ENCODE results near the gene CYP2R1. TPM values are rescaled to one million over a fixed set of nuclear protein-coding genes. Genes with fewer than 3 reads are reported as not detected.

The CYP2R1 gene
- total RNA-seq, 1 experiment from 2014 or later, result 33.0 TPM

DNA sequence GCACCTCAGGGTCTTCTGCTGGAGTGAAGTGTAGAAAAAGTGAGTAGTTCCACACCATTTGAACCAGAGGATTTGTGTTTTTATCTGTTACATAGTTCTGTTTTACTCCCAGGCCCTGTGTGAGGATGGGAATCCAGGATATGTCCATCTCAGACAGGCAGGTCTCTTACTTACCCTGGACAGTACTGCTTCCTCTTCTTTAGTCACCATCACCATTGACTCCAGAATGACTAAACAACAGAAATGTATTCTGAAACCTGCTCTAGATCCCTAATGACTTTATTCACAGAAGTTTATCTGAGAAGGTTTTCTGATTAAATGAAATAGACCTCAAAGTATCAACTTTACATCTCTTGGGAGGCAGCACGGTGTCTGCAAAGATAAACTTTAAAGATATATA, 33.6 kb downstream of the CYP2R1 start:
- POLR2A ChIA-PET, result no interaction called here
- no peaks in the 10 kb centered on the region for H3K27me3 Mint-ChIP-seq (ENCODE audit: insufficient read depth, unreplicated experiment)

DNA sequence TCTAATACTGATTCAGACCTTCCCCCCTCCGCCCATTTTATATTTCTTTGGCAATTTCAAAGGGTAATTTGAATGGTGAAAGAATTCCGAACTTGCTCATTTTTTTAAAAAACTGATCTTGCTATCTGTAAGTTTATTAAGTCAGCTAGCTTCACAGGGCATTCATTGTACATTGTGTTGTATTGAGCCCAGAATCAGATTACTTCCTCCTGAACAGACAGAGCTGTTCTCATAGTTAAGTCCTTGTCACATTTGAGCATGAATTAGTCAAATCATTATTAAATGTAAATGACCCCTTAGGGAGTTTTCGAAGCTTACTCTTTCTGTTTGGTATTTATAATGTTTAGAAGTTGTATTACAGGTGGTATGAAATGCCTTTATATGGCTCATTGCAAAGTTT, 34.4 kb downstream of the CYP2R1 start:
- Mint-ChIP-seq H3K27me3 (ENCODE audit: insufficient read depth, unreplicated experiment) (no peaks in the 10 kb centered on the region), H3K36me3 (ENCODE audit: insufficient read depth, unreplicated experiment) (no peaks in the 10 kb centered on the region), H3K4me1 (ENCODE audit: low read depth, unreplicated experiment) (peaks cover 7% of the 10 kb centered on the region), H3K27ac (ENCODE audit: unreplicated experiment) (no peak overlapping the region), H3K4me3 (ENCODE audit: unreplicated experiment) (no peak overlapping the region), H3K9me3 (ENCODE audit: unreplicated experiment) (peaks cover 16% of the 10 kb centered on the region)
- no TSS peak for BruUV-seq (replicated peaks)
- ChIA-PET CTCF (interaction anchor here (1.2 kb wide), 1 partner anchor 50 kb away, joined by 4 read pairs; no protein-coding TSS in a partner anchor), POLR2A (no interaction called here)
- no peak for DNase-seq
- H3K36me3 ChIP-seq (ENCODE audit: control insufficient read depth, insufficient read depth, low read length), result no peaks in the 10 kb centered on the region
- intact Hi-C loops (cut with micrococcal nuclease; ENCODE audit: unreplicated experiment), result no loop called here
- no peak overlapping the region for H3K4me3 ChIP-seq (ENCODE audit: low read depth, low read length)
- no peaks in the 10 kb centered on the region for H3K27me3 ChIP-seq (replicated peaks; ENCODE audit: control insufficient read depth, insufficient read depth, low read length)
- H3K9me3 ChIP-seq, result peaks cover 4% of the 10 kb centered on the region; the same call in 1 of the 2 replicates
- TF ChIP-seq, protein P1, sequence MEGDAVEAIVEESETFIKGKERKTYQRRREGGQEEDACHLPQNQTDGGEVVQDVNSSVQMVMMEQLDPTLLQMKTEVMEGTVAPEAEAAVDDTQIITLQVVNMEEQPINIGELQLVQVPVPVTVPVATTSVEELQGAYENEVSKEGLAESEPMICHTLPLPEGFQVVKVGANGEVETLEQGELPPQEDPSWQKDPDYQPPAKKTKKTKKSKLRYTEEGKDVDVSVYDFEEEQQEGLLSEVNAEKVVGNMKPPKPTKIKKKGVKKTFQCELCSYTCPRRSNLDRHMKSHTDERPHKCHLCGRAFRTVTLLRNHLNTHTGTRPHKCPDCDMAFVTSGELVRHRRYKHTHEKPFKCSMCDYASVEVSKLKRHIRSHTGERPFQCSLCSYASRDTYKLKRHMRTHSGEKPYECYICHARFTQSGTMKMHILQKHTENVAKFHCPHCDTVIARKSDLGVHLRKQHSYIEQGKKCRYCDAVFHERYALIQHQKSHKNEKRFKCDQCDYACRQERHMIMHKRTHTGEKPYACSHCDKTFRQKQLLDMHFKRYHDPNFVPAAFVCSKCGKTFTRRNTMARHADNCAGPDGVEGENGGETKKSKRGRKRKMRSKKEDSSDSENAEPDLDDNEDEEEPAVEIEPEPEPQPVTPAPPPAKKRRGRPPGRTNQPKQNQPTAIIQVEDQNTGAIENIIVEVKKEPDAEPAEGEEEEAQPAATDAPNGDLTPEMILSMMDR (IDR thresholded peaks at IDR 0.05; ENCODE audit: insufficient read depth in 1 of 2, low read depth in 1 of 2, low read length in 1 of 2, severe bottlenecking in 1 of 2, unreplicated experiment in 1 of 2), result no peak
- H3K4me1 ChIP-seq, result no peaks in the 10 kb centered on the region

More for the DNA sequence above, 33.6 kb downstream of the CYP2R1 start:
- no peak for DNase-seq
- H3K36me3 ChIP-seq (ENCODE audit: control insufficient read depth, insufficient read depth, low read length), result no peaks in the 10 kb centered on the region
- peaks cover 4% of the 10 kb centered on the region; the same call in 1 of the 2 replicates for H3K9me3 ChIP-seq
- CTCF ChIA-PET, result no interaction called here
- intact Hi-C loops (cut with micrococcal nuclease; ENCODE audit: unreplicated experiment), result no loop called here
- peaks cover 6% of the 10 kb centered on the region for H3K36me3 Mint-ChIP-seq (ENCODE audit: insufficient read depth, unreplicated experiment)
- H3K4me3 ChIP-seq (ENCODE audit: low read depth, low read length), result no peak overlapping the region
- no peaks in the 10 kb centered on the region for H3K27me3 ChIP-seq (replicated peaks; ENCODE audit: control insufficient read depth, insufficient read depth, low read length)
- H3K4me1 Mint-ChIP-seq (ENCODE audit: low read depth, unreplicated experiment), result no peaks in the 10 kb centered on the region
- peaks cover 16% of the 10 kb centered on the region for H3K9me3 Mint-ChIP-seq (ENCODE audit: unreplicated experiment)
- no peak overlapping the region for H3K27ac Mint-ChIP-seq (ENCODE audit: unreplicated experiment)
- TF ChIP-seq, protein P1 (IDR thresholded peaks at IDR 0.05; ENCODE audit: insufficient read depth in 1 of 2, low read depth in 1 of 2, low read length in 1 of 2, severe bottlenecking in 1 of 2, unreplicated experiment in 1 of 2), result no peak
- no peaks in the 10 kb centered on the region for H3K4me1 ChIP-seq
- no peak overlapping the region for H3K4me3 Mint-ChIP-seq (ENCODE audit: unreplicated experiment)
- no TSS peak for BruUV-seq (replicated peaks)

DNA sequence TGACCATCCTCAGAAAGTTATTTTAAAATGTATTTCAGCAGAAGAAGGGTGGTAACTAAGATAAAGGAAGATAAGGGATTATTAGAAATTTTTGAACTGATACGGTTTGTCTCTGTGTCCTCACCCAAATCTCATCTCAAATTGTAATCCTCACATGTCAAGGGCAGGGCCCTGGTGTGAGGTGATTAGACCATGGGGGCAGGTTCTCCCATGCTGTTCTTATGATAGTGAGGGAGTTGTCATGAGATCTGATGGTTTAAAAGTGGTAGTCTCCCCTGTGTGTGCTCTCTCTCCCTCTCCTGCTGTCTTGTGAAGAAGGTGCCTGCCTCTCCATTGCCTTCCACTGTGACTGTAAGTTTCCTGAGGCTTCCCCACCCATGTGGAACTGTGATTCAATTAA, 36.1 kb downstream of the CYP2R1 start:
- Mint-ChIP-seq H3K27me3 (ENCODE audit: insufficient read depth, unreplicated experiment) (no peaks in the 10 kb centered on the region), H3K4me3 (ENCODE audit: unreplicated experiment) (no peak overlapping the region), H3K9me3 (ENCODE audit: unreplicated experiment) (peaks cover 16% of the 10 kb centered on the region), H3K27ac (ENCODE audit: unreplicated experiment) (no peak overlapping the region), H3K36me3 (ENCODE audit: insufficient read depth, unreplicated experiment) (no peaks in the 10 kb centered on the region), H3K4me1 (ENCODE audit: low read depth, unreplicated experiment) (peaks cover 11% of the 10 kb centered on the region)
- no peak for DNase-seq
- BruUV-seq (replicated peaks), result no TSS peak
- Histone ChIP-seq H3K4me3 (ENCODE audit: low read depth, low read length) (no peak overlapping the region), H3K36me3 (ENCODE audit: control insufficient read depth, insufficient read depth, low read length) (no peaks in the 10 kb centered on the region), H3K9me3 (peaks cover 4% of the 10 kb centered on the region; the same call in 1 of the 2 replicates), H3K27me3 (replicated peaks; ENCODE audit: control insufficient read depth, insufficient read depth, low read length) (no peaks in the 10 kb centered on the region), H3K4me1 (no peaks in the 10 kb centered on the region)
- CTCF ChIA-PET, result no interaction called here
- TF ChIP-seq, protein P1 (IDR thresholded peaks at IDR 0.05; ENCODE audit: insufficient read depth in 1 of 2, low read depth in 1 of 2, low read length in 1 of 2, severe bottlenecking in 1 of 2, unreplicated experiment in 1 of 2), result no peak
- intact Hi-C loops (cut with micrococcal nuclease; ENCODE audit: unreplicated experiment), result no loop called here
- POLR2A ChIA-PET, result no interaction called here
